Panc1 (cell line): Measurements from ENCODE around the gene LPAR2.

Experiments used
- TF ChIP-seq, protein P1 (sequence below): fragments of 450-650 bp; IDR thresholded peaks from 2 replicates; pipeline ENCODE4 v1.5.1; 2017; ENCODE audit warnings: mild to moderate bottlenecking
- TF ChIP-seq, protein P2 (sequence below), 2 experiments: IDR thresholded peaks; 2 replicates each; pipeline ENCODE4 v1.6.1; 2011 to 2012; ENCODE audit warnings: low read depth in 2 of 2, control low read depth in 1 of 2, low read length in 1 of 2, mild to moderate bottlenecking in 1 of 2, moderate library complexity in 1 of 2; ENCODE audit not compliant: insufficient read depth in 1 of 2

DNA sequence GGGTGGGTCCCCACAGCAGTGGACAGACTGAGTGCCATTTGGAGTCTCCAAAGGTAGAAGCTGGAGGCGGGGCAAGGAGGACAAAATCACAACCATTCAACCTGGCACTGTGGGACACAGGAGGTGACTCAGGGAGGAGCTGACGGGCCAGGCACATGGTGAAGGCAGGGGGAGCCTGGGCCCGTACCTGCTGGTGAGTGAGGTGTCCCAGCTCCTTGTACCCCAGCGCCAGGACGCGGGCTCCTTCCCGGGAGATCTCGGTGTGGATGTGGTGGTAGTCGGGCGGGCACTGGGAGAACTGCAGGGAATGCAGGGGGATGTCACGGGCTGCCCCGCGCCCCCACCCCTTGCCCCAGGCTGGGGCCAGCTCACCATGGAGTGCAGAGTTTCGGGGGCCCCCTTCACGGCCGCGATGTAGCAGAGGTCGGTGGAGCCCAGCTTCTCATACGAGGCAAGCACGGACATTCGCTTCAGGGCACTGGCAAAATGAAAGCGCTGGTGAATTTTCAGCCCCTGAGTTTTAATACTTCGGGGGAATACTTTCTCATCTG, 25.7 kb upstream of the LPAR2 start:
- TF ChIP-seq, protein P1, sequence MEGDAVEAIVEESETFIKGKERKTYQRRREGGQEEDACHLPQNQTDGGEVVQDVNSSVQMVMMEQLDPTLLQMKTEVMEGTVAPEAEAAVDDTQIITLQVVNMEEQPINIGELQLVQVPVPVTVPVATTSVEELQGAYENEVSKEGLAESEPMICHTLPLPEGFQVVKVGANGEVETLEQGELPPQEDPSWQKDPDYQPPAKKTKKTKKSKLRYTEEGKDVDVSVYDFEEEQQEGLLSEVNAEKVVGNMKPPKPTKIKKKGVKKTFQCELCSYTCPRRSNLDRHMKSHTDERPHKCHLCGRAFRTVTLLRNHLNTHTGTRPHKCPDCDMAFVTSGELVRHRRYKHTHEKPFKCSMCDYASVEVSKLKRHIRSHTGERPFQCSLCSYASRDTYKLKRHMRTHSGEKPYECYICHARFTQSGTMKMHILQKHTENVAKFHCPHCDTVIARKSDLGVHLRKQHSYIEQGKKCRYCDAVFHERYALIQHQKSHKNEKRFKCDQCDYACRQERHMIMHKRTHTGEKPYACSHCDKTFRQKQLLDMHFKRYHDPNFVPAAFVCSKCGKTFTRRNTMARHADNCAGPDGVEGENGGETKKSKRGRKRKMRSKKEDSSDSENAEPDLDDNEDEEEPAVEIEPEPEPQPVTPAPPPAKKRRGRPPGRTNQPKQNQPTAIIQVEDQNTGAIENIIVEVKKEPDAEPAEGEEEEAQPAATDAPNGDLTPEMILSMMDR: no peak
- TF ChIP-seq, protein P2, sequence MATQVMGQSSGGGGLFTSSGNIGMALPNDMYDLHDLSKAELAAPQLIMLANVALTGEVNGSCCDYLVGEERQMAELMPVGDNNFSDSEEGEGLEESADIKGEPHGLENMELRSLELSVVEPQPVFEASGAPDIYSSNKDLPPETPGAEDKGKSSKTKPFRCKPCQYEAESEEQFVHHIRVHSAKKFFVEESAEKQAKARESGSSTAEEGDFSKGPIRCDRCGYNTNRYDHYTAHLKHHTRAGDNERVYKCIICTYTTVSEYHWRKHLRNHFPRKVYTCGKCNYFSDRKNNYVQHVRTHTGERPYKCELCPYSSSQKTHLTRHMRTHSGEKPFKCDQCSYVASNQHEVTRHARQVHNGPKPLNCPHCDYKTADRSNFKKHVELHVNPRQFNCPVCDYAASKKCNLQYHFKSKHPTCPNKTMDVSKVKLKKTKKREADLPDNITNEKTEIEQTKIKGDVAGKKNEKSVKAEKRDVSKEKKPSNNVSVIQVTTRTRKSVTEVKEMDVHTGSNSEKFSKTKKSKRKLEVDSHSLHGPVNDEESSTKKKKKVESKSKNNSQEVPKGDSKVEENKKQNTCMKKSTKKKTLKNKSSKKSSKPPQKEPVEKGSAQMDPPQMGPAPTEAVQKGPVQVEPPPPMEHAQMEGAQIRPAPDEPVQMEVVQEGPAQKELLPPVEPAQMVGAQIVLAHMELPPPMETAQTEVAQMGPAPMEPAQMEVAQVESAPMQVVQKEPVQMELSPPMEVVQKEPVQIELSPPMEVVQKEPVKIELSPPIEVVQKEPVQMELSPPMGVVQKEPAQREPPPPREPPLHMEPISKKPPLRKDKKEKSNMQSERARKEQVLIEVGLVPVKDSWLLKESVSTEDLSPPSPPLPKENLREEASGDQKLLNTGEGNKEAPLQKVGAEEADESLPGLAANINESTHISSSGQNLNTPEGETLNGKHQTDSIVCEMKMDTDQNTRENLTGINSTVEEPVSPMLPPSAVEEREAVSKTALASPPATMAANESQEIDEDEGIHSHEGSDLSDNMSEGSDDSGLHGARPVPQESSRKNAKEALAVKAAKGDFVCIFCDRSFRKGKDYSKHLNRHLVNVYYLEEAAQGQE (IDR thresholded peaks at IDR 0.05; ENCODE audit: insufficient read depth in 1 of 2, low read depth in 2 of 2, low read length in 1 of 2): no peak
